K562 (cell line): ENCODE results near the gene DDX41. TPM values are rescaled to one million over a fixed set of nuclear protein-coding genes. Genes with fewer than 3 reads are reported as not detected.

Source experiments
- ATF7 ChIP-seq: fragments of 450-650 bp; IDR thresholded peaks from 2 replicates; pipeline ENCODE4 v1.7.1; 2014; ENCODE audit warnings: mild to moderate bottlenecking, moderate library complexity
- CEBPG ChIP-seq, 3 experiments: fragments of 200-800 bp in 1 of 3; sonication (Bioruptor generic) in 1 of 3; sonication (generic) in 1 of 3; formaldehyde crosslinking in 1 of 3; IDR thresholded peaks in 2 of 3; conservative IDR thresholded peaks in 1 of 3; 2 replicates each; pipeline versions ENCODE4 v1.6.1 to v1.8.0; 2016 to 2022; ENCODE audit warnings: missing compliant biosample characterization in 2 of 3, missing genetic modification characterization in 2 of 3, mild to moderate bottlenecking in 1 of 3, missing genetic modification reagents in 1 of 3
- CTBP1 ChIP-seq: fragments of 450-650 bp; IDR thresholded peaks from 2 replicates; pipeline ENCODE4 v1.6.1; 2016; ENCODE audit warnings: borderline replicate concordance
- HDAC1 ChIP-seq, 2 experiments: fragments of 450-650 bp; IDR thresholded peaks; 2 replicates each; pipeline ENCODE4 v1.6.1; 2016 to 2017; ENCODE audit warnings: inconsistent platforms in 1 of 2, mild to moderate bottlenecking in 1 of 2, moderate library complexity in 1 of 2
- PCBP2 ChIP-seq: fragments of 200-400 bp; formaldehyde crosslinking; IDR thresholded peaks from 2 replicates; pipeline ENCODE4 v1.6.1; 2018; ENCODE audit warnings: low read length, low read depth, mild to moderate bottlenecking, moderate library complexity; ENCODE audit not compliant: poor library complexity, severe bottlenecking
- SMAD1 ChIP-seq: fragments of 150-350 bp; IDR thresholded peaks from 2 replicates; pipeline ENCODE4 v1.6.1; 2014; ENCODE audit warnings: low read length, low read depth; ENCODE audit not compliant: partially characterized antibody
- SRSF9 ChIP-seq: fragments of 200-400 bp; formaldehyde crosslinking; IDR thresholded peaks from 2 replicates; pipeline ENCODE4 v1.6.1; 2017; ENCODE audit warnings: low read depth, low read length, borderline replicate concordance
- STAG1 ChIP-seq: sonication (generic); formaldehyde crosslinking; IDR thresholded peaks from 2 replicates; pipeline ENCODE4 v1.5.0; 2020; ENCODE audit warnings: missing genetic modification reagents, borderline replicate concordance
- TEAD1 ChIP-seq, 2 experiments: fragments of 450-650 bp in 1 of 2; sonication (generic) in 1 of 2; formaldehyde crosslinking; IDR thresholded peaks; 2 replicates each; pipeline versions ENCODE4 v1.4.0 to v1.8.0; 2020 to 2022; ENCODE audit warnings: mild to moderate bottlenecking in 2 of 2, missing genetic modification reagents in 1 of 2
- TRIM28 ChIP-seq: fragments of 450-650 bp; IDR thresholded peaks from 2 replicates; pipeline ENCODE4 v1.6.1; 2017
- YY1 ChIP-seq, 3 experiments: IDR thresholded peaks; 2 replicates each; pipeline ENCODE4 v1.6.1; 2011; ENCODE audit warnings: low read length in 2 of 3, mild to moderate bottlenecking in 2 of 3, moderate library complexity in 2 of 3, borderline replicate concordance in 1 of 3, control low read depth in 1 of 3, low read depth in 1 of 3; ENCODE audit not compliant: insufficient read depth in 3 of 3, insufficient replicate concordance in 2 of 3, control insufficient read depth in 1 of 3, insufficient read length in 1 of 3; ENCODE audit errors: extremely low read depth in 1 of 3
- ZBTB7A ChIP-seq: IDR thresholded peaks from 2 replicates; pipeline ENCODE4 v1.6.1; 2011; ENCODE audit warnings: low read depth, mild to moderate bottlenecking, low read length, moderate library complexity, borderline replicate concordance; ENCODE audit not compliant: control insufficient read depth
- ZNF124 ChIP-seq: sonication (generic); formaldehyde crosslinking; IDR thresholded peaks from 2 replicates; pipeline ENCODE4 v1.8.1; 2022; ENCODE audit warnings: missing genetic modification reagents
- ZNF384 ChIP-seq: IDR thresholded peaks from 2 replicates; pipeline ENCODE4 v1.6.1; 2012; ENCODE audit warnings: low read depth, low read length, improper control_type of control experiment
- polyA plus RNA-seq, 8 experiments: library from polyadenylated mRNA; depleted of rRNA in 4 of 8; stranded (reverse) in 5 of 8; unstranded in 3 of 8; fragments of >200 nt; fragmentation: Nextera tagmentation in 2 of 8; fragmentation: Illumina TruSeq in 1 of 8; extraction: Ambion mirVana in 2 of 8; extraction: Trizol in 1 of 8; gene quantifications; 2 replicates each; pipeline versions ENCODE4 v1.2.1 to v1.2.3, GENCODE V29; 2011 to 2014; ENCODE audit warnings: inconsistent platforms in 1 of 8, missing spikeins in 1 of 8
- total RNA-seq, 7 experiments: library from RNA; depleted of rRNA in 6 of 7; stranded (reverse); fragments of >200 nt in 6 of 7; fragmentation: Illumina TruSeq in 2 of 7; extraction: Trizol in 2 of 7; gene quantifications; 2 replicates each; pipeline versions ENCODE4 v1.2.1 to v1.2.3, GENCODE V29; 2011 to 2021; ENCODE audit warnings: low replicate concordance in 1 of 7
- TF ChIP-seq, protein P1 (sequence below), 3 experiments: fragments of 200-800 bp in 1 of 3; fragments of 250-450 bp in 1 of 3; fragments of 450-650 bp in 1 of 3; sonication (Bioruptor Pico) in 1 of 3; sonication (Bioruptor generic) in 1 of 3; formaldehyde crosslinking in 1 of 3; IDR thresholded peaks; 2 replicates each; pipeline versions ENCODE4 v1.6.1 to v1.8.0; 2016 to 2022; ENCODE audit warnings: mild to moderate bottlenecking in 2 of 3, missing genetic modification characterization in 2 of 3, missing compliant biosample characterization in 1 of 3, moderate library complexity in 1 of 3
- TF ChIP-seq, protein P2 (sequence below), 2 experiments: fragments of 450-650 bp in 1 of 2; sonication (generic) in 1 of 2; formaldehyde crosslinking in 1 of 2; IDR thresholded peaks in 1 of 2; conservative IDR thresholded peaks in 1 of 2; 2 replicates each; pipeline versions ENCODE4 v1.6.1 to v1.8.1; 2016 to 2023; ENCODE audit warnings: mild to moderate bottlenecking in 2 of 2, moderate library complexity in 2 of 2, inconsistent platforms in 1 of 2, missing genetic modification reagents in 1 of 2
- TF ChIP-seq, protein P3 (sequence below), 2 experiments: fragments of 450-650 bp in 1 of 2; sonication (generic) in 1 of 2; formaldehyde crosslinking; conservative IDR thresholded peaks; 2 replicates each; pipeline versions ENCODE4 v1.4.0 to v1.8.1; 2020 to 2022; ENCODE audit warnings: mild to moderate bottlenecking in 1 of 2, missing genetic modification reagents in 1 of 2

Gene DDX41
- total and polyA plus RNA-seq, 9 of the 15 experiments (the other 6 are each of a cell fraction or from before 2014, with no cell fraction given): 38.2 to 284 (median 116) TPM

DNA sequence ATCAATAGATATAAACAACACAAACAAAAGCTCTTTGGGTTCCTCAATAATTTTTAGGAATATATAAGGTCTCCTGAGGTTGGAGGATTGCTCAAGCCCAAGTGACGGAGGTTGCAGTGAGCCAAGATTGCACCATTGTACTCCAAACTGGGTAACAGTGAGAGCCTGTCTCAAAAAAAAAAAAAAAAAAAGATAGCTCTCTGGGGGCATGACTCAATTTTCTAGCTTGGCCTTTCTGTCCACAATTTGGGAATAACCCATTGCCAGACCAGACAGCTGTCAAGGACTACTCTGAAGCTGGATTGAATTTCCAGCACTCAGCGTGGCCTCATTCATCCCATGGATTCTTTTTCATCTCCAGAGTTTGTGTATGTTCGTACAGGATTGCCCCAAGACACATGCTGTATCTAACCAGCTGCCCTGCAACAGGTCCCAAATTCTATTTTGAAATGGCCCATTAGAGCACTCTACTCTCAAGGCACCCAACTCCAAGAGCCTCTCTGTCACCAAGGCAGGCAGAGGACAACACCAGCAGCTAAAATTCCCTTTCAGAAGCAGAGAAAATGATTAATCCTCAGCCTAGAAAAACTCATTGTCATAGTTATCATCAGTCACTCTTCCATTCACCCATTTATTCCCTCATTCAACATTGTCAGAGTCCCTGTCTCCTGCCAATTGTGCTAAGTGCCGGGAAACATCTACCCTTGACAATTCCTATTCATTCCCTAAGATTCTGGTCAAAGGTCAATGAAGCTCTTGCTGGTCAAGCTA is 28.9 kb upstream of the DDX41 start (continued):
- TF ChIP-seq YY1 (IDR thresholded peaks at IDR 0.05; ENCODE audit: borderline replicate concordance in 1 of 3, control insufficient read depth in 1 of 3, extremely low read depth in 1 of 3, insufficient read depth in 3 of 3, insufficient read length in 1 of 3, insufficient replicate concordance in 2 of 3, low read depth in 1 of 3, low read length in 2 of 3): no peak
- peak; percentile 87 for TF ChIP-seq ZNF384
- peak; percentile 87; the same call in 1 of the 2 replicates for TF ChIP-seq ATF7
- TF ChIP-seq STAG1 (CRISPR knock-in tag): no peak
- TF ChIP-seq, protein P1, sequence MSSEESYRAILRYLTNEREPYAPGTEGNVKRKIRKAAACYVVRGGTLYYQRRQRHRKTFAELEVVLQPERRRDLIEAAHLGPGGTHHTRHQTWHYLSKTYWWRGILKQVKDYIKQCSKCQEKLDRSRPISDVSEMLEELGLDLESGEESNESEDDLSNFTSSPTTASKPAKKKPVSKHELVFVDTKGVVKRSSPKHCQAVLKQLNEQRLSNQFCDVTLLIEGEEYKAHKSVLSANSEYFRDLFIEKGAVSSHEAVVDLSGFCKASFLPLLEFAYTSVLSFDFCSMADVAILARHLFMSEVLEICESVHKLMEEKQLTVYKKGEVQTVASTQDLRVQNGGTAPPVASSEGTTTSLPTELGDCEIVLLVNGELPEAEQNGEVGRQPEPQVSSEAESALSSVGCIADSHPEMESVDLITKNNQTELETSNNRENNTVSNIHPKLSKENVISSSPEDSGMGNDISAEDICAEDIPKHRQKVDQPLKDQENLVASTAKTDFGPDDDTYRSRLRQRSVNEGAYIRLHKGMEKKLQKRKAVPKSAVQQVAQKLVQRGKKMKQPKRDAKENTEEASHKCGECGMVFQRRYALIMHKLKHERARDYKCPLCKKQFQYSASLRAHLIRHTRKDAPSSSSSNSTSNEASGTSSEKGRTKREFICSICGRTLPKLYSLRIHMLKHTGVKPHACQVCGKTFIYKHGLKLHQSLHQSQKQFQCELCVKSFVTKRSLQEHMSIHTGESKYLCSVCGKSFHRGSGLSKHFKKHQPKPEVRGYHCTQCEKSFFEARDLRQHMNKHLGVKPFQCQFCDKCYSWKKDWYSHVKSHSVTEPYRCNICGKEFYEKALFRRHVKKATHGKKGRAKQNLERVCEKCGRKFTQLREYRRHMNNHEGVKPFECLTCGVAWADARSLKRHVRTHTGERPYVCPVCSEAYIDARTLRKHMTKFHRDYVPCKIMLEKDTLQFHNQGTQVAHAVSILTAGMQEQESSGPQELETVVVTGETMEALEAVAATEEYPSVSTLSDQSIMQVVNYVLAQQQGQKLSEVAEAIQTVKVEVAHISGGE (CRISPR knock-in tag; IDR thresholded peaks at IDR 0.05): no peak
- TF ChIP-seq SRSF9: no peak
- TF ChIP-seq TEAD1 (CRISPR knock-in tag; IDR thresholded peaks at IDR 0.05): no peak
- no peak for TF ChIP-seq SMAD1
- TF ChIP-seq ZNF124: no peak
- TF ChIP-seq PCBP2: no peak
- no peak for TF ChIP-seq CTBP1
- TF ChIP-seq CEBPG (CRISPR knock-in tag; IDR thresholded peaks at IDR 0.05): peak; percentile 66; the same call in 1 of the 2 replicates
- TF ChIP-seq CEBPG (tag; conservative IDR thresholded peaks at IDR 0.05 in 1 of 2, IDR thresholded peaks at IDR 0.05 in 1 of 2): peak; percentile 97 to 99
- TF ChIP-seq, protein P2, sequence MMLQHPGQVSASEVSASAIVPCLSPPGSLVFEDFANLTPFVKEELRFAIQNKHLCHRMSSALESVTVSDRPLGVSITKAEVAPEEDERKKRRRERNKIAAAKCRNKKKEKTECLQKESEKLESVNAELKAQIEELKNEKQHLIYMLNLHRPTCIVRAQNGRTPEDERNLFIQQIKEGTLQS (IDR thresholded peaks at IDR 0.05): peak; percentile 93
- TF ChIP-seq, protein P2 (CRISPR knock-in tag; conservative IDR thresholded peaks at IDR 0.05): no peak
- no peak for TF ChIP-seq TRIM28
- no peak for TF ChIP-seq ZBTB7A
- TF ChIP-seq HDAC1 (IDR thresholded peaks at IDR 0.05): no peak
- TF ChIP-seq, protein P3, sequence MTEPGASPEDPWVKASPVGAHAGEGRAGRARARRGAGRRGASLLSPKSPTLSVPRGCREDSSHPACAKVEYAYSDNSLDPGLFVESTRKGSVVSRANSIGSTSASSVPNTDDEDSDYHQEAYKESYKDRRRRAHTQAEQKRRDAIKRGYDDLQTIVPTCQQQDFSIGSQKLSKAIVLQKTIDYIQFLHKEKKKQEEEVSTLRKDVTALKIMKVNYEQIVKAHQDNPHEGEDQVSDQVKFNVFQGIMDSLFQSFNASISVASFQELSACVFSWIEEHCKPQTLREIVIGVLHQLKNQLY (CRISPR knock-in tag; conservative IDR thresholded peaks at IDR 0.05): no peak
